ENCODE measurements around the gene HPCAL1. TPM values are rescaled to one million over a fixed set of nuclear protein-coding genes. Genes with fewer than 3 reads are reported as not detected.

The HPCAL1 gene
- total and polyA plus RNA-seq, 2 donors (not counting 1 experiment from before 2014, with no cell fraction given) = 60.3 to 65.1 TPM

GRCh38 chr2:10439185-10439879, 136.6 kb downstream of the HPCAL1 start:
- H3K27ac Mint-ChIP-seq = no peak overlapping the region
- POLR2A ChIA-PET = interaction anchor here (0.6 to 0.8 kb wide), 2 partner anchors 8 to 154 kb away, joined by 3 read pairs; no protein-coding TSS in a partner anchor

More at GRCh38 chr2:10439185-10439879, 136.6 kb downstream of the HPCAL1 start:
- no peak overlapping the region for H3K4me2 ChIP-seq (replicated peaks; ENCODE audit: low read depth, low read length, poor library complexity, severe bottlenecking)
- 91% methylated on average over 11 of the region's 11 CpGs for WGBS (ENCODE audit: insufficient coverage)
- ATAC-seq (ENCODE audit: low read depth) = no peak
- Mint-ChIP-seq H3K27me3 (no peaks in the 10 kb centered on the region), H3K4me1 (peaks cover 18% of the 10 kb centered on the region), H3K9me3 (ENCODE audit: insufficient read depth) (no peaks in the 10 kb centered on the region), H3K4me3 (no peak overlapping the region)
- no peaks in the 10 kb centered on the region for H3K27me3 ChIP-seq (replicated peaks in 1 of 4; ENCODE audit: control extremely low read depth in 1 of 4, control insufficient read depth in 3 of 4, insufficient read depth in 4 of 4, low read length in 3 of 4)
- H3K4me1 ChIP-seq (ENCODE audit: control insufficient read depth in 2 of 2, insufficient read depth in 2 of 2, low read length in 2 of 2) = peaks cover 4 to 21% of the 10 kb centered on the region in 2 donors
- intact Hi-C loops (cut with micrococcal nuclease) = no loop called here
- no peak overlapping the region for H3K4me3 ChIP-seq (ENCODE audit: control extremely low read depth in 1 of 5, extremely low read depth in 1 of 5, insufficient read depth in 1 of 5, low read depth in 2 of 5, low read length in 4 of 5)
- peaks cover 47% of the 10 kb centered on the region for H4K20me1 ChIP-seq (ENCODE audit: control insufficient read depth, insufficient read depth, low read length, poor library complexity, severe bottlenecking)
- CTCF ChIA-PET = interaction anchor here (1.0 to 11.0 kb wide), 6 partner anchors 9 to 366 kb away, joined by 3 to 220 read pairs (median 8); partner anchors contain the start of genes CYS1 and ODC1
- H3K9me3 ChIP-seq (ENCODE audit: control extremely low read depth in 1 of 3, control insufficient read depth in 2 of 3, insufficient read depth in 1 of 3, low read length in 2 of 3) = no peaks in the 10 kb centered on the region
- no peak overlapping the region for H3K9ac ChIP-seq (ENCODE audit: low read length)
- no peak for DNase-seq
- H3K79me2 ChIP-seq (ENCODE audit: control insufficient read depth, insufficient read depth, low read length) = peaks cover 31% of the 10 kb centered on the region
- H3K36me3 ChIP-seq (replicated peaks in 1 of 2; ENCODE audit: control extremely low read depth in 1 of 2, control insufficient read depth in 1 of 2, extremely low read depth in 1 of 2, insufficient read depth in 2 of 2, low read length in 1 of 2) = peaks cover 9 to 60% of the 10 kb centered on the region in 2 experiments
- H3K27ac ChIP-seq (ENCODE audit: low read length in 2 of 2) = no peak overlapping the region
- no peak for TF ChIP-seq EZH2 (IDR thresholded peaks at IDR 0.05; ENCODE audit: borderline replicate concordance, insufficient read depth, low read depth, low read length, poor library complexity, severe bottlenecking)
- no peak for TF ChIP-seq CTCF (IDR thresholded peaks at IDR 0.05)
- H2AFZ ChIP-seq (ENCODE audit: insufficient read depth, low read depth, low read length, poor library complexity, severe bottlenecking) = no peak overlapping the region
